K562 (cell line): ENCODE results near the gene CD151. TPM values are rescaled to one million over a fixed set of nuclear protein-coding genes. Genes with fewer than 3 reads are reported as not detected.
A peak's percentile ranks its signal among the peaks of the same experiment; 100 is the strongest.

Experiments used
- ATAC-seq: fragments of 200-7000 bp; cut with Tn5 transposase; 3 replicates; pipeline ENCODE4 v1.9.1; 2020; ENCODE audit warnings: moderate library complexity
- BruUV-seq: library from RNA; stranded (reverse); fragments of 400-500 nt; replicated peaks from 2 replicates; lab custom pipeline; 2021; lab: Mats Ljungman, UMichigan
- CTCF ChIA-PET: fragments of 300-600 bp; formaldehyde crosslinking; extraction: SDS; loops from one replicate; lab custom pipeline; 2021; ENCODE audit warnings: low intra/inter-chr PET ratio; lab: Yijun Ruan, JAX
- POLR2A ChIA-PET: fragments of 300-600, 350-650 bp; sonication (Branson Sonifier 250); formaldehyde crosslinking; extraction: SDS; loops from one replicate; lab custom pipeline; 2021; ENCODE audit warnings: antibody characterized with exemption, inconsistent platforms; lab: Yijun Ruan, JAX
- DNase-seq, 4 experiments: peaks; one replicate each; pipeline versions ENCODE4 v3.0.0 to v3.0.0-alpha.2; 2011 to 2018; ENCODE audit warnings: low spot score in 3 of 4, mixed read lengths in 3 of 4; ENCODE audit errors: extremely low read depth in 1 of 4
- FAIRE-seq: peaks from 2 replicates; lab custom pipeline; 2011; peaks lifted over from hg19 to GRCh38; lab: Jason Lieb, UNC
- H2AFZ ChIP-seq: 2 replicates; pipeline ENCODE4 v1.6.0; 2011; ENCODE audit warnings: low read depth, low read length, control low read depth, inconsistent platforms
- H3K27ac ChIP-seq: fragments of 200-600 bp; 3 replicates; pipeline ENCODE4 v1.8.0; 2011; ENCODE audit warnings: low read depth, mild to moderate bottlenecking, control low read depth, inconsistent platforms, low read length, moderate library complexity, mixed read lengths; ENCODE audit errors: extremely low read depth
- H3K27me3 ChIP-seq, 2 experiments: fragments of 300-600 bp in 1 of 2; 2 replicates in 1 of 2; 3 replicates in 1 of 2; pipeline versions ENCODE4 v1.6.0 to v1.8.0; 2011; ENCODE audit warnings: inconsistent platforms in 2 of 2, low read length in 2 of 2, mild to moderate bottlenecking in 1 of 2, mixed read lengths in 1 of 2, moderate library complexity in 1 of 2; ENCODE audit not compliant: control insufficient read depth in 2 of 2, insufficient read depth in 2 of 2
- H3K36me3 ChIP-seq: fragments of 300-600 bp; 3 replicates; pipeline ENCODE4 v1.8.0; 2011; ENCODE audit warnings: mild to moderate bottlenecking, low read length, inconsistent platforms; ENCODE audit not compliant: control insufficient read depth, insufficient read depth
- H3K4me1 ChIP-seq, 2 experiments: fragments of 200-600 bp in 1 of 2; replicated peaks in 1 of 2; 2 replicates in 1 of 2; 3 replicates in 1 of 2; pipeline versions ENCODE4 v1.5.1 to v1.8.0; 2011; ENCODE audit warnings: inconsistent platforms in 2 of 2, low read length in 2 of 2, mild to moderate bottlenecking in 1 of 2, mixed read lengths in 1 of 2, moderate library complexity in 1 of 2; ENCODE audit not compliant: control insufficient read depth in 2 of 2, insufficient read depth in 2 of 2
- H3K4me2 ChIP-seq: 2 replicates; pipeline ENCODE4 v1.6.1; 2011; ENCODE audit warnings: low read length, control low read depth, inconsistent platforms, mixed read lengths; ENCODE audit not compliant: insufficient read depth
- H3K4me3 ChIP-seq: fragments of 200-600 bp; sonication (generic), shearing (Covaris generic); 2 replicates; pipeline ENCODE4 v1.5.1; 2016; ENCODE audit warnings: control low read depth, inconsistent platforms
- H3K79me2 ChIP-seq: fragments of 200-600 bp; 3 replicates; pipeline ENCODE4 v1.8.0; 2011; ENCODE audit warnings: low read length, inconsistent platforms; ENCODE audit not compliant: control insufficient read depth, insufficient read depth
- H3K9ac ChIP-seq, 2 experiments: 2 replicates each; pipeline versions ENCODE4 v1.6.0 to v1.6.1; 2011; ENCODE audit warnings: low read depth in 2 of 2, low read length in 2 of 2, control low read depth in 1 of 2, inconsistent platforms in 1 of 2, mild to moderate bottlenecking in 1 of 2, mixed read lengths in 1 of 2; ENCODE audit not compliant: insufficient read depth in 1 of 2
- H3K9me1 ChIP-seq: one replicate; pipeline ENCODE4 v1.6.0; 2011; ENCODE audit warnings: inconsistent platforms, mild to moderate bottlenecking, low read length, moderate library complexity; ENCODE audit not compliant: control insufficient read depth, insufficient read depth
- H3K9me3 ChIP-seq: replicated peaks from 2 replicates; pipeline ENCODE4 v1.5.1; 2011; ENCODE audit warnings: low read depth, low read length, inconsistent platforms; ENCODE audit not compliant: control insufficient read depth, insufficient read depth
- H4K20me1 ChIP-seq: replicated peaks from 2 replicates; pipeline ENCODE4 v1.6.1; 2011; ENCODE audit warnings: low read length, inconsistent platforms, mixed read lengths; ENCODE audit not compliant: control insufficient read depth, insufficient read depth
- CEBPG ChIP-seq, 3 experiments: fragments of 200-800 bp in 1 of 3; sonication (Bioruptor generic) in 1 of 3; sonication (generic) in 1 of 3; formaldehyde crosslinking in 1 of 3; IDR thresholded peaks in 2 of 3; conservative IDR thresholded peaks in 1 of 3; 2 replicates each; pipeline versions ENCODE4 v1.6.1 to v1.8.0; 2016 to 2022; ENCODE audit warnings: missing compliant biosample characterization in 2 of 3, missing genetic modification characterization in 2 of 3, mild to moderate bottlenecking in 1 of 3, missing genetic modification reagents in 1 of 3
- JUNB ChIP-seq: fragments of 450-650 bp; formaldehyde crosslinking; conservative IDR thresholded peaks from 2 replicates; pipeline ENCODE4 v1.4.0; 2020; ENCODE audit warnings: mild to moderate bottlenecking
- NR4A1 ChIP-seq, 2 experiments: fragments of 250-450 bp in 1 of 2; fragments of 450-650 bp in 1 of 2; sonication (Bioruptor Pico) in 1 of 2; IDR thresholded peaks; 2 replicates each; pipeline versions ENCODE4 v1.4.0 to v1.6.1; 2016 to 2020; ENCODE audit warnings: mild to moderate bottlenecking in 2 of 2, missing compliant biosample characterization in 1 of 2, missing genetic modification characterization in 1 of 2, moderate library complexity in 1 of 2
- OTX1 ChIP-seq: fragments of 450-650 bp; formaldehyde crosslinking; IDR thresholded peaks from 2 replicates; pipeline ENCODE4 v1.4.0; 2022; ENCODE audit warnings: mild to moderate bottlenecking
- ZFP36 ChIP-seq: fragments of 150-350 bp; IDR thresholded peaks from 2 replicates; pipeline ENCODE4 v1.6.1; 2018; ENCODE audit warnings: low read length, low read depth; ENCODE audit not compliant: partially characterized antibody
- WGBS: fragments of 100-300 bp; shearing (Covaris generic); methylation state at CpG from one replicate; pipeline ENCODE4 v1.1.6; 2016; ENCODE audit warnings: low coverage, mixed read lengths; ENCODE audit not compliant: insufficient coverage; ENCODE audit errors: missing lambda C conversion rate; 5-methylcytosine and 5-hydroxymethylcytosine counted together
- in situ Hi-C: fragments of 300-500 bp; cut with MboI; formaldehyde crosslinking; loops from 4 replicates; pipeline ENCODE4 v1.15.0; 2018; ENCODE audit warnings: inconsistent platforms, mixed read lengths
- intact Hi-C: fragments of 100-400 bp; cut with micrococcal nuclease; formaldehyde crosslinking; loops from 2 replicates; pipeline ENCODE4 v1.14.2; 2022
- polyA plus RNA-seq, 8 experiments: library from polyadenylated mRNA; depleted of rRNA in 4 of 8; stranded (reverse) in 5 of 8; unstranded in 3 of 8; fragments of >200 nt; fragmentation: Nextera tagmentation in 2 of 8; fragmentation: Illumina TruSeq in 1 of 8; extraction: Ambion mirVana in 2 of 8; extraction: Trizol in 1 of 8; gene quantifications; 2 replicates each; pipeline versions ENCODE4 v1.2.1 to v1.2.3, GENCODE V29; 2011 to 2014; ENCODE audit warnings: inconsistent platforms in 1 of 8, missing spikeins in 1 of 8
- total RNA-seq, 7 experiments: library from RNA; depleted of rRNA in 6 of 7; stranded (reverse); fragments of >200 nt in 6 of 7; fragmentation: Illumina TruSeq in 2 of 7; extraction: Trizol in 2 of 7; gene quantifications; 2 replicates each; pipeline versions ENCODE4 v1.2.1 to v1.2.3, GENCODE V29; 2011 to 2021; ENCODE audit warnings: low replicate concordance in 1 of 7

The CD151 gene
- total and polyA plus RNA-seq, 9 of the 15 experiments (the other 6 are each of a cell fraction or from before 2014, with no cell fraction given), result 2.3 to 187 (median 140) TPM

DNA sequence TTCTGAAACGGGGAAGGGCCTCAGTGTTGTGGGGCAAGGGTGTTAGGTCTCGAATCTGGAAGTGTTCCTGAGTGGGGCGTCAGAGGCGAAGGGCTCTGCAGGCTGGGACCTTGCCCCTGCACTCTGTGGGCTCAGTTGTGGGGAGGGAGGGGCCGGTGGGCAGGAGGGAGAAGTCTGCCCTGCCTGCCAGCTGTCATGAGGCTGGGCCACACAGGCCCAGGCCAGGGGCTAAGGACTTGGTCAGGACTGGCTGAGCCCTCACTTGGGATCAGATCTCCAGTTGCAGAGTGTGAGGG, 4.9 kb upstream of the CD151 start, which contains the start of gene CRACR2B:
TSS of gene CRACR2B (plus strand) at position 23 of the 296 bp plus-strand sequence. CDS start 689 bp downstream, outside the sequence.
- FAIRE-seq (no peak), DNase-seq (no peak), ATAC-seq (no peak)
- peaks cover 5% of the 10 kb centered on the region for H3K9me1 ChIP-seq
- H3K4me3 ChIP-seq, result peak within 1 kb of the TSS; percentile 52
- ChIA-PET CTCF (no interaction called here), POLR2A (interaction anchor here (0.8 to 3.2 kb wide), 3 partner anchors 9 to 31 kb away, joined by 5 to 13 read pairs (median 5); partner anchors contain the start of gene PNPLA2)
- peak within 1 kb of the TSS; percentile 75 to 94 for H3K9ac ChIP-seq
- H3K9me3 ChIP-seq, result no peaks in the 10 kb centered on the region
- BruUV-seq, result TSS peak; percentile 48
- peak within 1 kb of the TSS; percentile 80 for H3K4me2 ChIP-seq
- H3K4me1 ChIP-seq, result peaks cover 25 to 95% of the 10 kb centered on the region in 2 experiments
- in situ Hi-C loops, result no loop called here
- H2AFZ ChIP-seq, result peak within 1 kb of the TSS; percentile 95
- H3K79me2 ChIP-seq, result peaks cover 13% of the 10 kb centered on the region; the same call in 2 of the 3 replicates
- whole genome bisulfite sequencing, result 14% methylated on average over 4 of the region's 5 CpGs
- TF ChIP-seq NR4A1 (CRISPR knock-in tag; IDR thresholded peaks at IDR 0.05) (0 out of 2 replicates have a peak, but pooled peaks have one; percentile 31), NR4A1 (tag; IDR thresholded peaks at IDR 0.05) (no peak), ZFP36 (peak; percentile 18), CEBPG (CRISPR knock-in tag; IDR thresholded peaks at IDR 0.05) (0 out of 2 replicates have a peak, but pooled peaks have one; percentile 1), CEBPG (tag; conservative IDR thresholded peaks at IDR 0.05 in 1 of 2, IDR thresholded peaks at IDR 0.05 in 1 of 2) (no peak), OTX1 (0 out of 2 replicates have a peak, but pooled peaks have one; percentile 8), JUNB (CRISPR knock-in tag) (no peak)
- no peaks in the 10 kb centered on the region for H3K27me3 ChIP-seq
- intact Hi-C loops, result no loop called here
- H3K36me3 ChIP-seq, result peaks cover 28% of the 10 kb centered on the region; the same call in 1 of the 3 replicates
- no peaks in the 10 kb centered on the region for H4K20me1 ChIP-seq
- peak within 1 kb of the TSS; percentile 85 for H3K27ac ChIP-seq
